H9 (cell line): ENCODE data around the gene GNAT3. TPM values are rescaled to one million over a fixed set of nuclear protein-coding genes. Genes with fewer than 3 reads are reported as not detected.

ENCODE experiments used
- DNase-seq: peaks from one replicate; pipeline ENCODE4 v3.0.0-alpha.2; 2017
- H2AFZ ChIP-seq: one replicate; pipeline ENCODE4 v1.6.1; 2013; ENCODE audit warnings: mild to moderate bottlenecking, low read length, control low read depth, moderate library complexity
- H2AK5ac ChIP-seq: 2 replicates; pipeline ENCODE4 v1.6.1; 2013; ENCODE audit warnings: low read length, control low read depth, mixed read lengths; ENCODE audit not compliant: insufficient read length
- H2BK120ac ChIP-seq: one replicate; pipeline ENCODE4 v1.6.1; 2013; ENCODE audit warnings: low read depth, mild to moderate bottlenecking, low read length, control low read depth, inconsistent platforms; ENCODE audit not compliant: poor library complexity, severe bottlenecking
- H2BK12ac ChIP-seq: 2 replicates; pipeline ENCODE4 v1.6.1; 2013; ENCODE audit warnings: low read length, control low read depth, mixed read lengths, low read depth; ENCODE audit not compliant: insufficient read length
- H2BK15ac ChIP-seq: 2 replicates; pipeline ENCODE4 v1.6.1; 2013; ENCODE audit warnings: low read depth, low read length, control low read depth
- H2BK20ac ChIP-seq: one replicate; pipeline ENCODE4 v1.6.1; 2013; ENCODE audit warnings: low read depth, mild to moderate bottlenecking, low read length, control low read depth, inconsistent platforms; ENCODE audit not compliant: poor library complexity, severe bottlenecking
- H2BK5ac ChIP-seq: 2 replicates; pipeline ENCODE4 v1.6.1; 2013; ENCODE audit warnings: low read length, control low read depth, mixed read lengths; ENCODE audit not compliant: insufficient read length
- H3K14ac ChIP-seq: 2 replicates; pipeline ENCODE4 v1.6.1; 2013; ENCODE audit warnings: low read length, control low read depth; ENCODE audit not compliant: insufficient read depth
- H3K18ac ChIP-seq: 2 replicates; pipeline ENCODE4 v1.6.1; 2013; ENCODE audit warnings: low read depth, mild to moderate bottlenecking, mixed read lengths, low read length, control low read depth; ENCODE audit not compliant: insufficient read length
- H3K23ac ChIP-seq: 2 replicates; pipeline ENCODE4 v1.6.1; 2013; ENCODE audit warnings: low read length, control low read depth, mixed read lengths, low read depth; ENCODE audit not compliant: insufficient read length
- H3K23me2 ChIP-seq: 2 replicates; pipeline ENCODE4 v1.6.1; 2013; ENCODE audit warnings: low read depth, mild to moderate bottlenecking, mixed read lengths, low read length, control low read depth; ENCODE audit not compliant: insufficient read length, poor library complexity, severe bottlenecking
- H3K27ac ChIP-seq: 2 replicates; pipeline ENCODE4 v1.5.1; 2013; ENCODE audit warnings: low read length, control low read depth, mixed read lengths, low read depth; ENCODE audit not compliant: insufficient read length
- H3K27me3 ChIP-seq: 2 replicates; pipeline ENCODE4 v1.6.1; 2013; ENCODE audit warnings: low read length, control low read depth, inconsistent platforms; ENCODE audit not compliant: insufficient read depth
- H3K4ac ChIP-seq: 2 replicates; pipeline ENCODE4 v1.6.1; 2013; ENCODE audit warnings: low read depth, mild to moderate bottlenecking, control low read depth, inconsistent platforms, low read length, moderate library complexity
- H3K4me1 ChIP-seq: 2 replicates; pipeline ENCODE4 v1.6.1; 2013; ENCODE audit warnings: low read length, control low read depth, inconsistent platforms; ENCODE audit not compliant: insufficient read depth
- H3K4me2 ChIP-seq: 2 replicates; pipeline ENCODE4 v1.6.1; 2013; ENCODE audit warnings: low read length, control low read depth, mixed read lengths; ENCODE audit not compliant: insufficient read length, insufficient read depth
- H3K56ac ChIP-seq: 2 replicates; pipeline ENCODE4 v1.6.1; 2013; ENCODE audit warnings: low read depth, mild to moderate bottlenecking, mixed read lengths, low read length, control low read depth; ENCODE audit not compliant: insufficient read length
- H3K79me1 ChIP-seq: 2 replicates; pipeline ENCODE4 v1.6.1; 2013; ENCODE audit warnings: low read depth, mild to moderate bottlenecking, moderate library complexity, low read length, control low read depth, inconsistent platforms; ENCODE audit not compliant: insufficient read depth, poor library complexity, severe bottlenecking
- H3K79me2 ChIP-seq: 2 replicates; pipeline ENCODE4 v1.6.1; 2013; ENCODE audit warnings: low read length, control low read depth, inconsistent platforms; ENCODE audit not compliant: insufficient read depth
- H3K9ac ChIP-seq: 2 replicates; pipeline ENCODE4 v1.6.1; 2013; ENCODE audit warnings: low read length, control low read depth, mixed read lengths; ENCODE audit not compliant: insufficient read length; ENCODE audit errors: extremely low read depth
- H3K9me3 ChIP-seq: one replicate; pipeline ENCODE4 v1.6.1; 2013; ENCODE audit warnings: low read depth, low read length, inconsistent platforms; ENCODE audit not compliant: control insufficient read depth
- H3T11ph ChIP-seq: one replicate; pipeline ENCODE4 v1.6.1; 2013; ENCODE audit warnings: mild to moderate bottlenecking, low read length, control low read depth, inconsistent platforms
- H4K20me1 ChIP-seq: one replicate; pipeline ENCODE4 v1.6.1; 2013; ENCODE audit not compliant: control insufficient read depth, insufficient read length, insufficient read depth
- H4K5ac ChIP-seq: 2 replicates; pipeline ENCODE4 v1.6.1; 2013; ENCODE audit warnings: low read depth, mild to moderate bottlenecking, mixed read lengths, low read length, control low read depth; ENCODE audit not compliant: insufficient read length
- H4K8ac ChIP-seq: replicated peaks from 2 replicates; pipeline ENCODE4 v1.6.1; 2013; ENCODE audit warnings: low read length, control low read depth, mixed read lengths, low read depth; ENCODE audit not compliant: insufficient read length
- H4K91ac ChIP-seq: 2 replicates; pipeline ENCODE4 v1.6.1; 2013; ENCODE audit warnings: low read depth, mild to moderate bottlenecking, moderate library complexity, mixed read lengths, low read length, control low read depth; ENCODE audit not compliant: insufficient read length
- H3K27ac Mint-ChIP-seq, 3 experiments: 2 replicates in 2 of 3; 3 replicates in 1 of 3; pipeline ENCODE4 v1.8.0; 2020 to 2021; ENCODE audit warnings: mixed read lengths in 3 of 3, mild to moderate bottlenecking in 1 of 3, moderate library complexity in 1 of 3
- H3K27me3 Mint-ChIP-seq: 2 replicates; pipeline ENCODE4 v1.8.0; 2021; ENCODE audit warnings: low read depth, mild to moderate bottlenecking, moderate library complexity, mixed read lengths
- H3K36me3 Mint-ChIP-seq, 3 experiments: 2 replicates in 2 of 3; 3 replicates in 1 of 3; pipeline ENCODE4 v1.8.0; 2020 to 2021; ENCODE audit warnings: low read depth in 3 of 3, mixed read lengths in 3 of 3; ENCODE audit not compliant: insufficient read depth in 1 of 3
- H3K4me1 Mint-ChIP-seq, 2 experiments: 2 replicates each; pipeline ENCODE4 v1.8.0; 2020; ENCODE audit warnings: mixed read lengths in 2 of 2
- H3K4me3 Mint-ChIP-seq, 2 experiments: 2 replicates in 1 of 2; 3 replicates in 1 of 2; pipeline ENCODE4 v1.8.0; 2020 to 2021; ENCODE audit warnings: mild to moderate bottlenecking in 2 of 2, mixed read lengths in 2 of 2, moderate library complexity in 1 of 2
- H3K9me3 Mint-ChIP-seq, 2 experiments: 2 replicates in 1 of 2; 3 replicates in 1 of 2; pipeline ENCODE4 v1.8.0; 2020; ENCODE audit warnings: mild to moderate bottlenecking in 2 of 2, mixed read lengths in 2 of 2, moderate library complexity in 1 of 2
- CTCF ChIP-seq: fragments of 200-600 bp; sonication (generic); conservative IDR thresholded peaks from 3 replicates; pipeline ENCODE4 v1.8.0; 2021; ENCODE audit warnings: antibody characterized with exemption, mild to moderate bottlenecking
- total RNA-seq: library from RNA; stranded (reverse); gene quantifications from 2 replicates; pipeline ENCODE4 v1.2.1, GENCODE V29; 2021

GNAT3 gene
- total RNA-seq, 1 experiment from 2014 or later = not detected

- H3K56ac ChIP-seq = no peak overlapping the region
Observed at GRCh38 chr7:80464211-80464610, 47.7 kb downstream of the GNAT3 start.

More at GRCh38 chr7:80464211-80464610, 47.7 kb downstream of the GNAT3 start:
- H3K9me3 ChIP-seq = no peaks in the 10 kb centered on the region
- Mint-ChIP-seq H3K9me3 (no peaks in the 10 kb centered on the region), H3K4me3 (no peak overlapping the region), H3K4me1 (peaks cover 5 to 10% of the 10 kb centered on the region in 2 experiments; a peak in 2 of 4 replicates), H3K36me3 (no peaks in the 10 kb centered on the region), H3K27ac (no peak overlapping the region), H3K27me3 (no peaks in the 10 kb centered on the region)
- TF ChIP-seq CTCF = no peak
- H2BK15ac ChIP-seq = no peak overlapping the region
- DNase-seq = no peak
- H3K14ac ChIP-seq = no peak overlapping the region
- H3K9ac ChIP-seq = no peak overlapping the region
- no peak overlapping the region for H3T11ph ChIP-seq
- no peak overlapping the region for H4K91ac ChIP-seq
- H2BK12ac ChIP-seq = no peak overlapping the region
- no peak overlapping the region for H4K5ac ChIP-seq
- no peak overlapping the region for H2BK5ac ChIP-seq
- H3K23me2 ChIP-seq = no peaks in the 10 kb centered on the region
- H2BK120ac ChIP-seq = no peak overlapping the region
- no peak overlapping the region for H2BK20ac ChIP-seq
- no peak overlapping the region for H3K4ac ChIP-seq
- no peak overlapping the region for H3K23ac ChIP-seq
- H4K8ac ChIP-seq = no peak overlapping the region
- no peaks in the 10 kb centered on the region for H3K4me1 ChIP-seq
- H3K79me1 ChIP-seq = no peaks in the 10 kb centered on the region
- no peak overlapping the region for H2AFZ ChIP-seq
- no peaks in the 10 kb centered on the region for H3K79me2 ChIP-seq
- H3K27me3 ChIP-seq = no peaks in the 10 kb centered on the region; the same call in 1 of the 2 replicates
- no peak overlapping the region for H3K4me2 ChIP-seq
- H2AK5ac ChIP-seq = no peak overlapping the region
- no peak overlapping the region for H3K27ac ChIP-seq
- no peak overlapping the region for H3K18ac ChIP-seq
- no peaks in the 10 kb centered on the region for H4K20me1 ChIP-seq
